WI38 (cell line): Measurements from ENCODE around the gene SERPINA7.
"Not testable (repeated sequence)": the region's sequence is repeated elsewhere in the genome, so short reads cannot be mapped to it uniquely, and the experiment has no call there.

Source experiments
- H3K4me3 ChIP-seq: 2 replicates; pipeline ENCODE4 v1.5.1; 2011; ENCODE audit warnings: low read depth, mild to moderate bottlenecking, control low read depth, low read length
- CTCF ChIP-seq: IDR thresholded peaks from 2 replicates; pipeline ENCODE4 v1.5.1; 2012; ENCODE audit warnings: low read depth, mild to moderate bottlenecking, control low read depth, low read length

Gene SERPINA7

DNA sequence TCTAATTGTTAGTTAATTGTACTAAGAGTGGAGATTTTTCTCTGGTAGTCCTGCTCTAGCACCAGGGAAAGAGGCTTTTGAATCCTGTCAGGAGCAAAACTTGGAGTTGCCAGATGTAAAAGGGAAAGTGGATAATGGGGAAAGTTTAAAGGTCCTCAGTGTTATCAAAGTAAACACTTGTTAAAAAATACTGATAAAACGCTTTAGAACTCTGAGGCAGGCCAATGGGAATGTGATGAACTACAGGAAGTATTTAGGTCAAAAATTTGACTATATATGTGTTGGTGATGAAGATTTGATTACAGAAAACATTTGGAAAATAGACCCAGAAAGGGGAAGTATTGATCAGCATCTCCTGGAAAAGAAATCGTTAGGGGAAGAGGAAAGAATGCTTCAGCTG is 32.8 kb downstream of the SERPINA7 start:
- no peak overlapping the region for H3K4me3 ChIP-seq
- no peak for TF ChIP-seq CTCF

GRCh38 chrX:106000609-106001008 is 37.9 kb downstream of the SERPINA7 start:
- not testable (repeated sequence) for H3K4me3 ChIP-seq

DNA sequence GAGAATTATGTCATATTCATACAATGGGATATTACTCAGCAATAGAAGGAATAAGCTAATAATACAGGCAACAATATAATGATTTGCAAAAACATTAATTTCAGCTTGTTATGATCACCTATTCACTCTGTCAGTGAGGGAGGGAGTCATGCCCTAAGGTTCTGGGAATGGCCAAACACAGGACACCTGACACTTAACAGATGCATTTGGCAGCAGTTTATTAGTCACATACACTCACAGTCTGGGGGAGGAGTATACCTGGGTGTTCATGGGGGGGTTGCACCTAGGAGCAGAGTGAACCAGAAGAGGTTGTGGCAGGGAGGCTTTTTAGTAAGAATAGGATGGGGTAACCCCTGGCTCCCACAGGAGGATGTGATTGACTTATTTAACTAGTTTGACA is 38.3 kb downstream of the SERPINA7 start:
- H3K4me3 ChIP-seq: no peak overlapping the region
- TF ChIP-seq CTCF: no peak

DNA sequence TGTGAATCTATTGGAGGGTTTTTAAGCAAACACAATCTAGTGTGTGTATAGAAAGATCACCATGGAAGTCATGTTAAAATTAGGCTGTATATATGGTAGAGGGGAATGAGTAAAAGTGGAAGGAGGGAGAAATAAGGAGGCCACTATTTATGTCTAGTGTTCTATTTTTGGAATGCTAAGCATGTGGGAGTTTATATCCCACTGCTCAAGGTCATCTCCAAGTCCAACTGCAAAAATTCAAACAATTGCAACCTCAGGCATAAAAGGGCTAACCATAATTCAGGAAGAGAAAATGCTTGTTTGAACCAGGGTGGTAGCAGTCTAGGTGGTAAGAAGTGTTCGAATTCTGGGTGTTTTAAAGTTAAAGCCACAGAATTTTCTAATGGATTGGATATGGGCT is 39.2 kb downstream of the SERPINA7 start:
- no peak for TF ChIP-seq CTCF
- no peak overlapping the region for H3K4me3 ChIP-seq

DNA sequence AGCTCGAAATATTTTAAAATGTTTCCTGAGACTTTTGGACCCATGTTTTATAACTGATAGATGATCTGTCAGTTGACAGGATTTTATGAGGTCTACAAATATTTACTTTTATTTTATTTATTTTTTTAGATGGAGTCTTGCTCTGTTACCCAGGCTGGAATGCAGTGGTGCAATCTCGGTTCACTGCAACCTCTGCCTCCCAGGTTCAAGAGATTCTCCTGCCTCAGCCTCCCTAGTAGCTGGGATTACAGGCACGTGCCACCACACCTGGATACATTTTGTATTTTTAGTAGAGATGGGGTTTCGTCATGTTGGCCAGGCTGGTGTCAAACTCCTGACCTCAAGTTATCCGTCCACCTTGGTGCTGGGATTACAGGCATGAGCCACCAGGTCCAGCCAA is 50.0 kb downstream of the SERPINA7 start:
- not testable (repeated sequence) for H3K4me3 ChIP-seq
